Measurements from ENCODE around the gene MAP2K7.
"Not testable (repeated sequence)": the region's sequence is repeated elsewhere in the genome, so short reads cannot be mapped to it uniquely, and the experiment has no call there.

MAP2K7 gene

DNA sequence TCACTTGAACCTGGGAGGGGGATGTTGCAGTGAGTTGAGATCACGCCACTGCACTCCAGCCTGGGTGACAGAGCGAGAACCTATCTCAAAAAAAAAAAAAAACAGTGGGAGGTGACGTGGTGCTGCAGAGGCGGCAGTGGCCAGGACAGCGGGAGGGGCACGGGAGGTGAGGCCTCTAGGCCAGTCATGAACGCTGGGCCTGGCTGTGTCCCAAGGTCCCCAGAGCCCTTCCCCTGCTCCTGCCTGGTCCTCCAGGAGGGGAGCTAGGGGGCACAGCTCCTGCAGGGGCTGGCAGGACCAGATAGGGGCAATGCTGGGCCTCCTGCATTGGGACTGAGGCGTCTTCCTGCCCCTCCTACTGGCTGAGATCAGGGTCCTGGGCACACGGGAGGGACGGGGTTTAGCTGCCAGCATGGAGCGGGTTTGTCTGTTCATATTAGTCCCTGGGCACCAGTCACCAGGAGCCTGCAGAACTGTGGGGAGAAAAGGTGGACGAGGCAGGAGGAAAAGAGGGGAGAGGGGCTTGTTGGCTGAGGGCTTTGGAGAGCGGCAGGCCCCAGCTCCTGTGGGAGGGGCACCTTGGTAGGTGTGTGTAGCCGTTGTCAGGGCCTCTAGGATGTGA lies 4.5 kb downstream of the MAP2K7 start:
- no peak for DNase-seq (ENCODE audit: low read depth in 2 of 2)

DNA sequence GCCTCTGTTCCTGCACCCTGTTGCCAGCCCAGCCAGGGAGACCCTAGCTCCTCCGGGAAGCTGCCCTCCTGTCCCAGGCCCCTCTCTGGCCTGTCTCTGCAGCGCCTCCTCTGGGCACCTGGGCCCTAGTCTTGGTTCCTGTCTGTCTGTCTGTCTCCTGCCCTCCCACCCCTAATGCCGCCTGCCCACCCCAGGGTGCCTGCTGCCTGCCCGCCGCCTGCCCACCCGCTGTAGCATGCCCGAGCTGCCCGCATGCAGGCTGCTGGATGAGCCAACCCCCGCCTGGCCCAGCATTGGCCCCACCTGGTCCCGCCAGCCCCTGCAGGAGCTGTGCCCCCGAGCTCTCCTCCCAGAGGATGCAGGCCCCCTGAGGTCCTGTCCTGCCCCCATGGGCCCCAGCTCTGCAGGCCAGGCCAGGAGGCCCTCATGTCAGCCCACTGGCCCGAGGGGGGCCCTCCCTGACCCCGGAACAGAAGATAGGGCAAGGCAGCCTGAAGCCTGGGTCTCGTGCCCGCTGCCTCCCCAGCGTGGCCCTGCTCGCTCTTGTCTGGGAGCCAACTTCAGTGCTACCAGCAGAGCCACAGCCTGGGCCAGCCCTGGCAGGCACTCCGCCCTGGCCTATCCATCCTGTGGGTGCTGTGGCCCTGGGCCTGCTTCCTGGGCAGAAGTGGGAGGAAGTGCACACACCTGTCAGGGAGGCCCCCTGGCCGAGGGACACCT lies 5.2 kb downstream of the MAP2K7 start:
- no peak for DNase-seq (ENCODE audit: low read depth in 2 of 2)

GRCh38 chr19:7909471-7910067 lies 5.9 kb downstream of the MAP2K7 start:
- DNase-seq (ENCODE audit: low read depth in 2 of 2) = no peak

DNA sequence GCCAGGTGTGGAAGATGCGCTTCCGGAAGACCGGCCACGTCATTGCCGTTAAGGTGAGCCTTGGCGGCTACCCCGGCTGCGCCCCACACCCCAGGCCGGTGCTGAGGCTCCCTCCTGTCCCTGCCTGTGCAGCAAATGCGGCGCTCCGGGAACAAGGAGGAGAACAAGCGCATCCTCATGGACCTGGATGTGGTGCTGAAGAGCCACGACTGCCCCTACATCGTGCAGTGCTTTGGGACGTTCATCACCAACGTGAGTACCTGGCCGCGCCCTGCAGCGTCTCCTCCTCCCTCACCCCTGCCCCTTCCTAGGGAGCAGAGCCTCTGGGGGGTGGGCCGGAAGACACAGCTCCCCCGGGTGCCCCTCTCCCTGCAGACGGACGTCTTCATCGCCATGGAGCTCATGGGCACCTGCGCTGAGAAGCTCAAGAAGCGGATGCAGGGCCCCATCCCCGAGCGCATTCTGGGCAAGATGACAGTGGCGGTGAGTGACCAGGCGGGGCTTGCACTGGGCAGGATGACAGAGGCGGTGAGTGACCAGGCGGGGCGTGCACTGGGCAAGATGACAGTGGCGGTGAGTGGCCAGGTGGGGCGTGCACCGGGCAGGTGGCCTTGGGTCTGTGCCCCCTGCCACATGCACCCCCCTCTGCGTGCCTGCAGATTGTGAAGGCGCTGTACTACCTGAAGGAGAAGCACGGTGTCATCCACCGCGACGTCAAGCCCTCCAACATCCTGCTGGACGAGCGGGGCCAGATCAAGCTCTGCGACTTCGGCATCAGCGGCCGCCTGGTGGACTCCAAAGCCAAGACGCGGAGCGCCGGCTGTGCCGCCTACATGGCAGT lies 6.9 kb downstream of the MAP2K7 start:
- DNase-seq (ENCODE audit: low read depth in 2 of 2) = no peak

- DNase-seq (ENCODE audit: low read depth in 2 of 2) = no peak
Observed at GRCh38 chr19:7911508-7912143, 7.9 kb downstream of the MAP2K7 start.

DNA sequence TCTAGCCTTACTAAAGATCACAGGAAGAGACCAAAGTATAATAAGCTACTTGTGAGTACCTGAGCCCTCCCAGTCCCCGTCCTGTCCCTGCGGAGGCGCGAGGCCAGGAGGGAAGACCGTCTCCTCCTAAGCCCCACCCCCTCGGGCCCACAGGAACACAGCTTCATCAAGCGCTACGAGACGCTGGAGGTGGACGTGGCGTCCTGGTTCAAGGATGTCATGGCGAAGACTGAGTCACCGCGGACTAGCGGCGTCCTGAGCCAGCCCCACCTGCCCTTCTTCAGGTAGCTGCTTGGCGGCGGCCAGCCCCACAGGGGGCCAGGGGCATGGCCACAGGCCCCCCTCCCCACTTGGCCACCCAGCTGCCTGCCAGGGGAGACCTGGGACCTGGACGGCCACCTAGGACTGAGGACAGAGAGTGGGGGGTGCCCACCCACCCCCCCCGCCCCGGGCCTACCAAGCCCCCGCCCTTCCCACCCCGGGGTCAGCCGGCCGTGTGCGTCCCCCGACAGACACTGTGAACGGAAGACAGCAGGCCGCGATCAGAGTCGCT lies 8.5 kb downstream of the MAP2K7 start:
- DNase-seq (ENCODE audit: low read depth in 2 of 2) = no peak

DNA sequence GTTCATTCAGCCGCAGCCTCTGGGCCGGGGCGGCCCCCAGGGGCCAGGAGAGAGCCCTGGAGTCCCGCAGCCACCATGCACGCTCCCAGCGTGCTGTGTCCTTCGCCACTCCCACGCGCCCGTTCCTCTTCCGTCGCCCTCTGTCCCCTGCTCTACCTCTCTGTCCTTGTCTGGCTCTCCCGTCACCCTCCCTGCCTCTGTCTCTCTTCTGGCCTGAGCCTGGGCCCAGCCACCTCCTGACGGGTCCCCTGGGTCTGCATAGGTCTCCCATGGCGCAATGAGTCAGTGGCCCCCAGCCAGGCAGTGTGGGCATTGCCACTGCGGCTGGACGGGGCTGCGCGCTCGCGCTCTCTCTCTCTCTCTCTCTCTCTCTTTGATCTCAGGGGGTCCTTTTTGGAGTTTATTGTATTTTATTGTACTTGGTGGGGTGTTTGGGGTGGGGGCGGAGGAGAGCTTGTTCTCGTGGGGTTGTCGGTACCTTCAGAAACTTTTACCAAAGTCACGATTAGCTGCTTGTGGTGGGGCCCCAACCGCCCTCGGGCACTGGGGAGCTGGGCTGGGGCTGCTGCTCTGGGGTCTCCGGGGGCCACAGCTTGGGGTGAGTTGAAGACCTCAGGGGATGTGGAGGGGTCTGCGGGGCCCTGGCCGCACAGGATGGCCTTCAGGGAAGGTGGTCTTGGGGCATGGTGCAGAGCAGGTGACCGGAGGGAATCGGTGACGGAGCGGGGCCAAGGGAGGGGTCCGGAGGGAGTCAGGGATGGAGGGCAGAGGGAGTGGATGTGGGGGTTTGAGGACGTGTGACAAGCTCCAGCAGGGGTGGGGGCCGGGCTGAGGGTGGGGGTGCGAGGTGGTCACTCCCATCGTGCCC lies 9.3 kb downstream of the MAP2K7 start:
- DNase-seq (ENCODE audit: low read depth in 2 of 2) = no peak

- DNase-seq (ENCODE audit: low read depth in 2 of 2) = no peak
Observed at GRCh38 chr19:7913652-7914051, 10.0 kb downstream of the MAP2K7 start.

- DNase-seq (ENCODE audit: low read depth in 2 of 2) = no peak
Observed at GRCh38 chr19:7914099-7914498, 10.4 kb downstream of the MAP2K7 start.

GRCh38 chr19:7914598-7915045 lies 10.9 kb downstream of the MAP2K7 start, which contains the start of gene TGFBR3L:
TGFBR3L (plus strand) TSS chr19:7914830.
- DNase-seq (ENCODE audit: low read depth in 2 of 2) = no peak

DNA sequence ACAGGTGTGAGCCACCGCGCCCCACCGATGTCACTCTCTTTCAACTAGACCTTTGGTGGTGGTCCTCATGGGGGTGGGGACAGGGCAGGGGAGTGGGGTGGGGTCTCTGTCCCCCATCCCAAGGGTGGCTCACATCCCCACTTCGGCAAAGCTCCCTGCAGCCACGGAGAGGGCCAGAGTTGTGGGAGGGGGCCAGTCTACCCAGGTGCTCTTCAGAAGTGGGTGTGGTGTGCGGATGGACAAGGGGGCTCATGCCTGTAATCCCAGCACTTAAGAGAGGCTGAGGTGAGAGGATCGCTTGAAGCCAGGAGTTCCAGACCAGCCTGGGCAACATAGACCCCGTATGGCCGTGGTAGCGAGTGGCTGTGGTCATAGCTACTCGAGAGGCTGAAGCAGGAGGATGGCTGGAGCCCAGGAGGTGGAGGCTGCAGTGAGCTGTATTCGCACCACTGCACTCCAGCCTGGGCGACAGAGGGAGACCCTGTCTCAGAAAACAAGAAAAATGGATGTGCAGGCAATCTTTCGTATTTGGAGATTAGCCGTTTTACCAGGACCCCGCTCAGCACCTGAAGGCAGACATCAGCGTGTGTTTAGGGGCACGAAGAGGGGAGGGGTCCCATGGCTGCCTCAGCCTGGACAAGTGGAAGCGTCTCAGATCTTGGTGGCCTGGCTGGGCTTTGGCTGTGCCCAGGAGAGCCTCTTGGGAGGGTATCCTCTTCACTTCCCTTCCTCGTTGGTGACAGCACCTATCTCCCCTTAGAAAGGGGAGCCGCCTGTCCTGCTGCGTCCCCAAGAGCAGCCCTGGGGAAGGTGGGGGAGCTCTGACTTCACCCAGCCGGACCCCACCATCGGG lies 11.8 kb downstream of the MAP2K7 start:
- DNase-seq (ENCODE audit: low read depth in 2 of 2) = no peak

- DNase-seq (ENCODE audit: low read depth in 2 of 2) = no peak
Observed at GRCh38 chr19:7916103-7916954, 12.7 kb downstream of the MAP2K7 start.

GRCh38 chr19:7916955-7917266 lies 13.2 kb downstream of the MAP2K7 start:
- no peak for DNase-seq (ENCODE audit: low read depth in 2 of 2)

DNA sequence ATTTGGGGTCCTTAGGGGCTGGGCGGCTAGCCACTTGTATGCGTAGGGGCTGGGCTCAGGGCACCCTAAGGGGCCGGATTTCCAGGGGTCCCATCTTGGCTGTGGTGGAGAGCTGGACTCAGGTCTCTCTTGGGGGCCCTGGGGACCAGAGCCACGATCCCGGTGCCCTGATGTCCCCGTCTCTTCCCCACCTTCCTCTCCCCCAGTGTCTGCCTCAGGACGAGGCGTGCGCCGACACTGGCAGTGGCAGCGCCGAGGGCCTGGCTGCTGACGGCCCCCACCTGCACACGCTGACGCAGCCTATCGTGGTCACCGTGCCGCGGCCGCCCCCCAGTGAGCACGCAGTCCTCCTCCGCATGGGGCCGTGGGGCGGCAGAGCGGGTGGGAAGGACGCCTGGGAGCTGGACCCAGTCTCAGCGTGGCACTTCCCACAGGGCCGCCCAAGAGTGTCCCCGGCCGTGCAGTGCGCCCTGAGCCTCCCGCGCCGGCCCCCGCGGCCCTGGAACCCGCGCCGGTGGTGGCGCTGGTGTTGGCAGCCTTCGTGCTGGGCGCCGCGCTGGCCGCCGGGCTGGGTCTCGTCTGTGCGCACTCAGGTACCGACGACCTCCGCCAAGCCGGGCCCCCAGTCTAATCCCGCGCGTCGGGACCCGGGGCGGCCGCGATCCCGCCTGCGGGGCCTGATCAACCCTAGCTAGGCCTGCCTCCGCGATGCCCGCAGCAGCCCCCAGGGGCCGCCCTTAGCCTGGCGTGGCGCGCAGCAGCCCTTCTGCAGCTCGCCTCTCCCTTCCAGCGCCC lies 13.8 kb downstream of the MAP2K7 start:
- DNase-seq (ENCODE audit: low read depth in 2 of 2) = no peak

- DNase-seq (ENCODE audit: low read depth in 2 of 2) = not testable (repeated sequence)
Observed at GRCh38 chr19:7918062-7918614, 14.5 kb downstream of the MAP2K7 start.

GRCh38 chr19:7918615-7919421 lies 15.1 kb downstream of the MAP2K7 start:
- no peak for DNase-seq (ENCODE audit: low read depth in 2 of 2)
